HUES48 (cell line): ENCODE data around the gene MARVELD2.
"Not testable (repeated sequence)": the region's sequence is repeated elsewhere in the genome, so short reads cannot be mapped to it uniquely, and the experiment has no call there.

Experiments used
- H3K27ac ChIP-seq: one replicate; pipeline ENCODE4 v1.7.0; 2013; ENCODE audit warnings: low read depth, low read length, inconsistent platforms
- H3K27me3 ChIP-seq: 2 replicates; pipeline ENCODE4 v1.6.1; 2013; ENCODE audit warnings: mild to moderate bottlenecking, low read length; ENCODE audit not compliant: control insufficient read depth, insufficient read depth
- H3K36me3 ChIP-seq: 2 replicates; pipeline ENCODE4 v1.6.1; 2013; ENCODE audit warnings: low read length; ENCODE audit not compliant: control insufficient read depth, insufficient read depth
- H3K4me1 ChIP-seq: 2 replicates; pipeline ENCODE4 v1.6.1; 2013; ENCODE audit warnings: mild to moderate bottlenecking, low read length; ENCODE audit not compliant: control insufficient read depth, insufficient read depth
- H3K4me3 ChIP-seq: 2 replicates; pipeline ENCODE4 v1.5.1; 2013; ENCODE audit warnings: mild to moderate bottlenecking, low read depth, low read length
- H3K9ac ChIP-seq: 2 replicates; pipeline ENCODE4 v1.6.1; 2013; ENCODE audit warnings: mild to moderate bottlenecking, low read depth, low read length, moderate library complexity
- H3K9me3 ChIP-seq: 2 replicates; pipeline ENCODE4 v1.6.1; 2013; ENCODE audit warnings: low read length; ENCODE audit not compliant: control insufficient read depth, insufficient read depth

The MARVELD2 gene

DNA sequence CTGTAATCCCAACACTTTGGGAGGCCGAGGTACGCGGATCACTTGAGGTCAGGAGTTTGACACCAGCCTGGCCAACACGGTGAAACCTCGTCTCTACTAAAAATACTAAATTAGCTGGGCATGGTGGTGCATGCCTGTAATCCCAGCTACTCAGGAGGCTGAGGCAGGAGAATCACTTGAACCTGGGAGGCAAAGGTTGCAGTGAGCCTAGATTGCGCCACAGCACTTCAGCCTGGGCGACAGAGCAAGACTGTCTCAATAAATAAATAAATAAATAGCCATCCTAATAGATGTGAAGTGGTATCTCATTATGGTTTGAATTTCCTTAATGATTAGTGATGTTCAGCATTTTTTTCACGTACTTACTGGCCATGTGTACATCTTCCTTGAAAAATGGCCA, 35.6 kb downstream of the MARVELD2 start:
- H3K36me3 ChIP-seq, H3K4me3 ChIP-seq, H3K4me1 ChIP-seq, H3K27me3 ChIP-seq, H3K27ac ChIP-seq, H3K9me3 ChIP-seq, H3K9ac ChIP-seq: not testable (repeated sequence)

GRCh38 chr5:69451941-69452647, 37.2 kb downstream of the MARVELD2 start:
- H3K27me3 ChIP-seq, result no peaks in the 10 kb centered on the region
- H3K4me1 ChIP-seq, result no peaks in the 10 kb centered on the region
- H3K27ac ChIP-seq, result no peak overlapping the region
- H3K9me3 ChIP-seq, result no peaks in the 10 kb centered on the region
- H3K9ac ChIP-seq, result no peak overlapping the region
- no peak overlapping the region for H3K4me3 ChIP-seq
- H3K36me3 ChIP-seq, result no peaks in the 10 kb centered on the region

GRCh38 chr5:69453487-69453886, 38.6 kb downstream of the MARVELD2 start:
- not testable (repeated sequence) for H3K27ac ChIP-seq, H3K9me3 ChIP-seq, H3K27me3 ChIP-seq, H3K36me3 ChIP-seq, H3K9ac ChIP-seq, H3K4me3 ChIP-seq, H3K4me1 ChIP-seq

GRCh38 chr5:69454460-69455249, 39.7 kb downstream of the MARVELD2 start:
- Histone ChIP-seq H3K9me3 (no peaks in the 10 kb centered on the region), H3K9ac (no peak overlapping the region), H3K27ac (no peak overlapping the region), H3K4me3 (no peak overlapping the region), H3K4me1 (no peaks in the 10 kb centered on the region), H3K36me3 (no peaks in the 10 kb centered on the region), H3K27me3 (no peaks in the 10 kb centered on the region)

- H3K4me1 ChIP-seq, H3K36me3 ChIP-seq, H3K27ac ChIP-seq, H3K9ac ChIP-seq, H3K9me3 ChIP-seq, H3K4me3 ChIP-seq, H3K27me3 ChIP-seq: not testable (repeated sequence)
These were observed 40.6 kb downstream of the MARVELD2 start for GRCh38 chr5:69455428-69455988.

DNA sequence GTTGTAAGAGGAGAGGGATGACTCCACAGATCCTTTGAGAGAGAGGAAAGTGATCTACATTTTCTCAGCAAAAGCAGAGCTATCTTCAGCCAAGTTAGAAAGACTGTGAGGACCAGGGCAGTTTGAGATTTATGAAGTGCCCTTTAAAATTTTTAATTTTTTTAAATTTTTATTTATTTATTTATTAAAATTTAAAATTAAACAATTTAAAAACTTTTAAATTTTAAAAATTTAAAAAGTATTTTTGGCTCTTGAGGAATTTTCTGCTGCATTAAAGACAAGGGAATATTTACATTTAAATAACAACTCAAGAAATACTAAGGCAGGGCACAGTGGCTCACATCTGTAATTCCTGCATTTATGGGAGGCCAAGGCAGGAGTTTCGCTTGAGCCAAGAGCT, 47.3 kb downstream of the MARVELD2 start:
- no peak overlapping the region for H3K4me3 ChIP-seq
- no peak overlapping the region for H3K27ac ChIP-seq
- no peaks in the 10 kb centered on the region for H3K36me3 ChIP-seq
- H3K4me1 ChIP-seq, result no peaks in the 10 kb centered on the region
- no peaks in the 10 kb centered on the region for H3K27me3 ChIP-seq
- H3K9ac ChIP-seq, result no peak overlapping the region
- no peaks in the 10 kb centered on the region; the same call in 1 of the 2 replicates for H3K9me3 ChIP-seq

GRCh38 chr5:69466375-69466774, 51.5 kb downstream of the MARVELD2 start:
- not testable (repeated sequence) for H3K27ac ChIP-seq

GRCh38 chr5:69467442-69468225, 52.7 kb downstream of the MARVELD2 start:
- Histone ChIP-seq H3K9me3 (no peaks in the 10 kb centered on the region; the same call in 1 of the 2 replicates), H3K27ac (no peak overlapping the region), H3K4me3 (no peak overlapping the region), H3K9ac (no peak overlapping the region), H3K36me3 (no peaks in the 10 kb centered on the region), H3K4me1 (no peaks in the 10 kb centered on the region), H3K27me3 (no peaks in the 10 kb centered on the region)

More at GRCh38 chr5:69466375-69466774, 51.5 kb downstream of the MARVELD2 start:
- H3K4me3 ChIP-seq, H3K9ac ChIP-seq, H3K36me3 ChIP-seq, H3K27me3 ChIP-seq, H3K4me1 ChIP-seq, H3K9me3 ChIP-seq: not testable (repeated sequence)

DNA sequence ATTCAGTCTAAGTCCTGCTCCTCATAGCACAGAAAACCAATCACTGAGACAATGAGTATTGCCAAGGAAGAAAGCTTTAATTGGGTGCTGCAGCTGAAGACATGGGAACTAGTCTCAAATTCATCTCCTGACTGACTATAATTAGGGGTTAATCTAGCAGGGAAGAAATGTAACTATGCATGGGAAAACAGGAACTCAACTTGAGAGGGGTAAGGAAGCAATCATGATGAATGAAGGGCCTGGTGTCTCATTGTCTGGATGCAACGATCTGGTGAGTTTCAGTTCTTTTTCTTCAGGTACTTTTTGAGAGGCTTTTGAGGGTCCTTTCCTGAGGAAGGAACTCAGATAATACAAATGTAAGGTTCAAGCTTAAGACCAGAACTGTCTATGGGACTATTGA, 53.7 kb downstream of the MARVELD2 start:
- H3K27me3 ChIP-seq, result no peaks in the 10 kb centered on the region
- H3K36me3 ChIP-seq, result no peaks in the 10 kb centered on the region
- no peak overlapping the region for H3K27ac ChIP-seq
- no peak overlapping the region for H3K9ac ChIP-seq
- H3K4me1 ChIP-seq, result no peaks in the 10 kb centered on the region
- H3K9me3 ChIP-seq, result no peaks in the 10 kb centered on the region; the same call in 1 of the 2 replicates
- no peak overlapping the region for H3K4me3 ChIP-seq

GRCh38 chr5:69471516-69471915, 56.6 kb downstream of the MARVELD2 start:
- H3K9ac ChIP-seq, H3K4me1 ChIP-seq, H3K4me3 ChIP-seq, H3K27me3 ChIP-seq, H3K27ac ChIP-seq, H3K36me3 ChIP-seq, H3K9me3 ChIP-seq: not testable (repeated sequence)
